ENCODE measurements around the gene RNU4-1. TPM values are rescaled to one million over a fixed set of nuclear protein-coding genes. Genes with fewer than 3 reads are reported as not detected.

RNU4-1 gene
- polyA plus RNA-seq, 1 donor (not counting 4 experiments of a cell fraction or from before 2014, with no cell fraction given), result under 0.01 TPM

DNA sequence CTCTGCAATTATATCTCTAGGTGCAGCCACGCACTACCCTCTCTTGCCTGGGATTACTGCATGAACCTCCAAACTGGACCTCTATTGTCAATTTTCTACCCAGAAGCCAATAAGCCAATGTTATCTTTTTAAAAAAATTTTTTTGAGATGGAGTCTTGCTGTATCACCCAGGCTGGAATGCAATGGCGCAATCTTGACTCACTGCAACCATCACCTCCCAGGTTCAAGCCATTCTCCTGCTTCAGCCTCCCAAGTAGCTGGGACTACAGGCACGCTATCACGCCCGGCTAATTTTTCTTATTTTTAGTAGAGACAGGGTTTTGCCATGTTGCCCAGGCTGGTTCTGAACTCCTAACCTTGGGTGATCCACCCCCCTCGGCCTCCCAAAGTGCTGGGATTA lies 16.3 kb downstream of the RNU4-1 start:
- Histone ChIP-seq H3K36me3 (ENCODE audit: control insufficient read depth in 2 of 2, extremely low read depth in 1 of 2, insufficient read depth in 2 of 2, low read length in 2 of 2) (no peaks in the 10 kb centered on the region), H3K27ac (ENCODE audit: control insufficient read depth, insufficient read depth, low read length) (no peak overlapping the region), H3K4me2 (ENCODE audit: control insufficient read depth, extremely low read depth, insufficient read depth, low read depth, low read length) (no peak overlapping the region), H4K20me1 (ENCODE audit: control insufficient read depth, extremely low read depth, insufficient read depth, low read length) (no peaks in the 10 kb centered on the region), H3K79me2 (ENCODE audit: control insufficient read depth, insufficient read depth, low read length) (no peaks in the 10 kb centered on the region), H3K27me3 (ENCODE audit: control insufficient read depth, extremely low read depth, insufficient read depth, low read length) (no peaks in the 10 kb centered on the region), H2AFZ (ENCODE audit: control insufficient read depth, low read length) (no peak overlapping the region), H3K4me3 (ENCODE audit: control insufficient read depth in 2 of 3, extremely low read depth in 1 of 3, insufficient read depth in 2 of 3, low read depth in 1 of 3, low read length in 3 of 3) (no peak overlapping the region), H3K4me1 (ENCODE audit: control insufficient read depth, extremely low read depth, insufficient read depth, low read length) (no peaks in the 10 kb centered on the region), H3K9ac (ENCODE audit: control insufficient read depth, extremely low read depth, insufficient read depth, low read length) (no peak overlapping the region), H3K9me3 (ENCODE audit: control insufficient read depth, low read depth, low read length) (no peaks in the 10 kb centered on the region), H3K9me1 (ENCODE audit: control insufficient read depth, extremely low read depth, insufficient read depth, low read length) (no peaks in the 10 kb centered on the region)
- TF ChIP-seq, protein P1, sequence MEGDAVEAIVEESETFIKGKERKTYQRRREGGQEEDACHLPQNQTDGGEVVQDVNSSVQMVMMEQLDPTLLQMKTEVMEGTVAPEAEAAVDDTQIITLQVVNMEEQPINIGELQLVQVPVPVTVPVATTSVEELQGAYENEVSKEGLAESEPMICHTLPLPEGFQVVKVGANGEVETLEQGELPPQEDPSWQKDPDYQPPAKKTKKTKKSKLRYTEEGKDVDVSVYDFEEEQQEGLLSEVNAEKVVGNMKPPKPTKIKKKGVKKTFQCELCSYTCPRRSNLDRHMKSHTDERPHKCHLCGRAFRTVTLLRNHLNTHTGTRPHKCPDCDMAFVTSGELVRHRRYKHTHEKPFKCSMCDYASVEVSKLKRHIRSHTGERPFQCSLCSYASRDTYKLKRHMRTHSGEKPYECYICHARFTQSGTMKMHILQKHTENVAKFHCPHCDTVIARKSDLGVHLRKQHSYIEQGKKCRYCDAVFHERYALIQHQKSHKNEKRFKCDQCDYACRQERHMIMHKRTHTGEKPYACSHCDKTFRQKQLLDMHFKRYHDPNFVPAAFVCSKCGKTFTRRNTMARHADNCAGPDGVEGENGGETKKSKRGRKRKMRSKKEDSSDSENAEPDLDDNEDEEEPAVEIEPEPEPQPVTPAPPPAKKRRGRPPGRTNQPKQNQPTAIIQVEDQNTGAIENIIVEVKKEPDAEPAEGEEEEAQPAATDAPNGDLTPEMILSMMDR (optimal IDR thresholded peaks at IDR 0.05 in 1 of 3, IDR thresholded peaks at IDR 0.05 in 1 of 3, conservative IDR thresholded peaks at IDR 0.05 in 1 of 3; ENCODE audit: extremely low read depth in 1 of 3, insufficient read depth in 2 of 3, low read length in 3 of 3), result no peak
- TF ChIP-seq EZH2 (IDR thresholded peaks at IDR 0.05; ENCODE audit: low read length), result no peak
- DNase-seq (ENCODE audit: low read depth, low spot score), result no peak
- FAIRE-seq, result no peak
- dilution Hi-C loops (cut with MboI; ENCODE audit: extremely low pct_ligation_motif_present, low sequenced_read_pairs), result no loop called here

DNA sequence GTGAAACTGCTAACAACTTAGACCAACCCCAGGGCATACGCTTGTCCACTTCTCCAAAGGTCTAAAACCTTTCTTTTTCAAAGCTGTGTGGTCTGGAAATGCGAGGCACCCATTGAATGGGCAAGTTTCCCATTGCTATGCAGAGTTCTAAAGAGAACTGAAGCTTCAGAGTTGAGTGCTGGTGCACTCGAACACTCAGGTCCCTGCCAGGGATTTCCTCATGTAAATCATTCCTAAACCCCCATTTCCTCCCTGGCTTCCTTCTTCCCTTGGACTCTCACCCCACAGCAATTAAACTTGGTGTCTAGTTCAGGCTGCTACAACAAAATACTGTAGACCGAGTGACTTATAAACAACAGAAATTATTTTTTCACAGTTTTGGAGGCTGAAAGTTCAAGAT lies 25.3 kb downstream of the RNU4-1 start:
- peaks cover 27% of the 10 kb centered on the region for H3K79me2 ChIP-seq (ENCODE audit: control insufficient read depth, insufficient read depth, low read length)
- DNase-seq (ENCODE audit: low read depth, low spot score), result no peak
- H3K4me3 ChIP-seq (ENCODE audit: control insufficient read depth in 2 of 3, extremely low read depth in 1 of 3, insufficient read depth in 2 of 3, low read depth in 1 of 3, low read length in 3 of 3), result no peak overlapping the region
- dilution Hi-C loops (cut with MboI; ENCODE audit: extremely low pct_ligation_motif_present, low sequenced_read_pairs), result no loop called here
- H4K20me1 ChIP-seq (ENCODE audit: control insufficient read depth, extremely low read depth, insufficient read depth, low read length), result no peaks in the 10 kb centered on the region
- no peaks in the 10 kb centered on the region for H3K9me1 ChIP-seq (ENCODE audit: control insufficient read depth, extremely low read depth, insufficient read depth, low read length)
- no peak overlapping the region for H2AFZ ChIP-seq (ENCODE audit: control insufficient read depth, low read length)
- H3K4me2 ChIP-seq (ENCODE audit: control insufficient read depth, extremely low read depth, insufficient read depth, low read depth, low read length), result no peak overlapping the region
- H3K36me3 ChIP-seq (ENCODE audit: control insufficient read depth in 2 of 2, extremely low read depth in 1 of 2, insufficient read depth in 2 of 2, low read length in 2 of 2), result peaks cover 10 to 17% of the 10 kb centered on the region in 2 experiments
- FAIRE-seq, result no peak
- H3K27me3 ChIP-seq (ENCODE audit: control insufficient read depth, extremely low read depth, insufficient read depth, low read length), result no peaks in the 10 kb centered on the region
- H3K27ac ChIP-seq (ENCODE audit: control insufficient read depth, insufficient read depth, low read length), result no peak overlapping the region
- no peak overlapping the region for H3K9ac ChIP-seq (ENCODE audit: control insufficient read depth, extremely low read depth, insufficient read depth, low read length)
- no peaks in the 10 kb centered on the region for H3K9me3 ChIP-seq (ENCODE audit: control insufficient read depth, low read depth, low read length)
- H3K4me1 ChIP-seq (ENCODE audit: control insufficient read depth, extremely low read depth, insufficient read depth, low read length), result peaks cover 11% of the 10 kb centered on the region
- TF ChIP-seq EZH2 (IDR thresholded peaks at IDR 0.05; ENCODE audit: low read length), result no peak
- TF ChIP-seq, protein P1 (optimal IDR thresholded peaks at IDR 0.05 in 1 of 3, IDR thresholded peaks at IDR 0.05 in 1 of 3, conservative IDR thresholded peaks at IDR 0.05 in 1 of 3; ENCODE audit: extremely low read depth in 1 of 3, insufficient read depth in 2 of 3, low read length in 3 of 3), result no peak

Data from keratinocyte (primary cell).